Right atrium auricular region (tissue), 2 donors: ENCODE data around the gene JDP2. TPM values are rescaled to one million over a fixed set of nuclear protein-coding genes. Genes with fewer than 3 reads are reported as not detected.
A peak's percentile ranks its signal among the peaks of the same experiment; 100 is the strongest.
"Not testable (repeated sequence)": the region's sequence is repeated elsewhere in the genome, so short reads cannot be mapped to it uniquely, and the experiment has no call there.

Experiments used
- DNase-seq: peaks from one replicate; pipeline ENCODE4 v3.0.0-alpha.2; 2019; ENCODE audit warnings: low spot score
- H3K27ac ChIP-seq, 2 donors: fragments of 200-600 bp; sonication (generic); 1 replicate in 1 of 2; 2 replicates in 1 of 2; pipeline ENCODE4 v1.5.1; 2016 to 2019
- H3K27me3 ChIP-seq, 2 donors: fragments of 200-600 bp; sonication (generic); one replicate each; pipeline versions ENCODE4 v1.5.1 to v1.6.0; 2017 to 2019
- H3K36me3 ChIP-seq: fragments of 200-600 bp; sonication (generic); one replicate; pipeline ENCODE4 v1.5.1; 2016
- H3K4me1 ChIP-seq, 2 donors: fragments of 200-600 bp; sonication (generic); one replicate each; pipeline versions ENCODE4 v1.5.1 to v1.6.0; 2017 to 2019
- H3K4me3 ChIP-seq, 2 donors: fragments of 200-600 bp; sonication (generic); 1 replicate in 1 of 2; 2 replicates in 1 of 2; pipeline ENCODE4 v1.5.1; 2017 to 2019; ENCODE audit warnings: mild to moderate bottlenecking in 1 of 2, moderate library complexity in 1 of 2
- H3K9me3 ChIP-seq, 2 donors: fragments of 200-600 bp; sonication (generic); one replicate each; pipeline ENCODE4 v1.5.1; 2019
- CTCF ChIP-seq, 2 donors: fragments of 200-600 bp; sonication (generic); IDR thresholded peaks; one replicate each; pipeline ENCODE4 v1.5.1; 2019; ENCODE audit warnings: antibody characterized with exemption in 2 of 2
- total RNA-seq, 2 donors: library from RNA; depleted of rRNA; stranded (reverse); fragments of >200 nt; gene quantifications; one replicate each; pipeline ENCODE4 v1.1.0, GENCODE V29; 2016

The JDP2 gene
- 10 to 100 TPM; 46.1 to 67.4 TPM for total RNA-seq

DNA sequence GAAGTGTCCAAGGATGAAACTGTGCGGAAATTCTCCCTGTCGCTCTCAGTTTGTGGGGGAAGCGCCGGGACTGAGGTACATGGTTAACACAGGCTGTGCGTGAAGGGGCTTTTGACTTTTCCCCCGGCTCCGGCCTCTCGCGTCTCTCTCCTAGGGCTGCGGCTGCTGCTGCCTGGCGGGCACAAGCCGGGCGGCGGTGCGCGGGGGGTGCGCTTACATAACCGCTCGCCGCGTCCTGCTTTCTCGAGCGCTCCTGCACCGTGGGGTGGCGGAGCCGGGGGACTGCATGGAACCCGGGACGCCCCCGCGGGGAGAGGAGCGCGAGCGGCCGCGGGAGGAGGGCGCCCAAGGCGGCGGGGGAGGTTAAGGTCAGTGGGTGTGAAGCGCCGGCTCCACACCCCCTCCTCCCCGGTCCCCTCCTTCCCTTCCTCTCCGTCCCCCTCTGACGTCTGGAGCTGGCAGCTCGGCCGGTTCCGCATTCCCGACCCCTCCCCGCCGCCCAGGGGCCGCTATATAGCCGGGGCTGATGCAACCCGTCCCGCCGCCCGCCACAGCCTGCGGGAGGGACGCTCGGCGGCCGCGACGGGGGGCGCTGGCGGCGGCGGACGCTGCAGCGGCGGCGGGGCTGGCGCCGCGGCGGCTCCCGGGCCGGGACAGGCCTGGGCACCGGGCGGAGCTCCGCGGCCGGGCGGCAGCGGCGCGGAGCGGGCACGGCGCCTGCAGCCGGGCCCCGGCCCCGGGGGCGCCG, at the start of gene JDP2:
JDP2 (plus strand) TSS at position 541 of the 748 bp plus-strand sequence. CDS start 9,899 bp downstream, outside the sequence.
- Histone ChIP-seq H3K27ac (peak within 1 kb of the TSS; percentile 91 to 94), H3K36me3 (peaks cover 11% of the 10 kb centered on the region), H3K4me1 (peaks cover 0 to 54% of the 10 kb centered on the region in 2 donors), H3K4me3 (peak within 1 kb of the TSS; percentile 72 to 78), H3K9me3 (peaks cover 0 to 7% of the 10 kb centered on the region in 2 donors), H3K27me3 (no peaks in the 10 kb centered on the region)
- peak; percentile 96 for DNase-seq
- peak in 1 of 2 donors; percentile 46 for TF ChIP-seq CTCF (IDR thresholded peaks at IDR 0.05)

DNA sequence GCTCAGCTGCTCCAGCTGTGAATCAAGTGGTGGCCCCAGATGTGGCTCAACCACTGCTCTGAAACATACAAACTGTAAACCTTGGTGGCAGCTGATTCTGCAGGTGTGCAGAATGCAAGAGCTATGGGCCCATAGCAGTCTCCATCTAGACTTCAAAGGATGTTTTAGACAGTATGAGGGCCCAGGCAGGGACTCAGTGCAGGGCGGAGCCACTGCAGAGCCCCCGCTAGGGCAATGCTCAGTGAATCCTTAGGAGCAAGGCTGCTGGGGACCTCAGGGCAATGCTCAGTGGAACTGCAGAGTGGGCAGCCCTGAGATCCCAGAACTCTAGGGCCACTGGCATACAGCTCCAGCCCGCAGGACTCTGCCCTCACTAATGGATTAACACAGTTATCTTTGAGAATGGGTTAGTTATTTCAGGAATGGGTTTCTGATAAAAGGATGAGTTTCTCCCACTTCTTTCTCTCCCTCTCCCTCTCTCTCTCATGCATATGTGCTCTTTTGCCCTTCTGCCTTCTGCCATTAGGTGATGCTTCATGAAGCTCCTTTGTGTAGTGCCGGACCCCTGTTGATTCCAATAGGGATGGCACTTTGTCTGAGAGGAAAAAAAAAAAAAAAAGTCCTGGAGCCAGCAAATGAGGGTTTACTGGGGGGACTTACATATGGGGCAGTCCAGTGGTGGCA, 48.4 kb upstream of the JDP2 start:
- H3K36me3 ChIP-seq, result no peaks in the 10 kb centered on the region
- no peak for DNase-seq
- no peak overlapping the region for H3K4me3 ChIP-seq
- H3K27ac ChIP-seq, result no peak overlapping the region
- H3K9me3 ChIP-seq, result no peaks in the 10 kb centered on the region
- no peaks in the 10 kb centered on the region for H3K4me1 ChIP-seq
- no peaks in the 10 kb centered on the region for H3K27me3 ChIP-seq
- no peak for TF ChIP-seq CTCF (IDR thresholded peaks at IDR 0.05)

GRCh38 chr14:75379930-75380270, 47.9 kb upstream of the JDP2 start:
- Histone ChIP-seq H3K27ac (no peak overlapping the region), H3K9me3 (no peaks in the 10 kb centered on the region), H3K4me3 (no peak overlapping the region), H3K27me3 (no peaks in the 10 kb centered on the region), H3K36me3 (no peaks in the 10 kb centered on the region), H3K4me1 (no peaks in the 10 kb centered on the region)
- no peak for TF ChIP-seq CTCF (IDR thresholded peaks at IDR 0.05)
- no peak for DNase-seq

DNA sequence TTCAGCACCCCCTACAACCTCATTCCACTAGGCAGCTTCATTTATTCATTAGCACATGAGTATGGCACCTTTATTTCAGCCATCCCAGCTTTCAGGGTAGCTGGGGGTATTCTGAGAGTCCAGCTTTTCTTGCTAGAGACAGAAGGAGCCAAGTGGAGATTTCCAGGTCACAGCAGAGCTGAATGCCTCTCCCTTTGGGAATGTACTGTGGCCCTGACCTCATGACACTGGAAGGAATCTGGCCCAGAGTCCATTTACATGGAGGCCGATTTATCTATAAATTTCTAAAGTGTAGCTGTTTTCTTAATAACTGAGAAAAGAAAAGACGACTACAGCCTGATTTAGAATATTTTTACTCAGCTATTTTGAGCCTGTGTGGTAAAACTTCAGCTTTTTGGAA, 47.2 kb upstream of the JDP2 start:
- no peak for TF ChIP-seq CTCF (IDR thresholded peaks at IDR 0.05)
- no peak overlapping the region for H3K27ac ChIP-seq

DNA sequence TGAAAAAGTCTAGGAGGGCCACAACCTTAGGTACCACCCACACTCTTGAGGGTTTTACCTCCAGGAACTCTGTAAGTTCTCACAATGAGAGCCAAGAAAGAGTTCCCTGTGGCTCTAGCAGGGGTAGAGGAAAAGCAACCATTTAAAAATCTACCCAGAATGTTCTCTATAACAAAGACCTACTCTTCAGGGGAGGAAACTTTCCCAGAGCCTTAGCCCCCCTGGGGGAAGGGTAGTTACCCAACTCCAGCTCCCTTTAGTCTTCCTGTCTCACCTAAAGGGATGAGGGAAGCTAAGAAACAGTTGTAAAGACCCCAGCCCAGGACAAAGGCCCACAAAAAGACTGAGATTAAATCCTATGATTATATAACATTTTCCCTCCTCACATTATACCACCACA, 46.2 kb upstream of the JDP2 start:
- Histone ChIP-seq H3K27me3 (no peaks in the 10 kb centered on the region), H3K36me3 (no peaks in the 10 kb centered on the region), H3K4me1 (no peaks in the 10 kb centered on the region), H3K27ac (no peak overlapping the region), H3K9me3 (no peaks in the 10 kb centered on the region), H3K4me3 (no peak overlapping the region)
- TF ChIP-seq CTCF (IDR thresholded peaks at IDR 0.05), result no peak
- DNase-seq, result no peak

More for the DNA sequence above, 47.2 kb upstream of the JDP2 start:
- Histone ChIP-seq H3K4me1 (no peaks in the 10 kb centered on the region), H3K4me3 (no peak overlapping the region), H3K9me3 (no peaks in the 10 kb centered on the region), H3K36me3 (no peaks in the 10 kb centered on the region), H3K27me3 (no peaks in the 10 kb centered on the region)
- DNase-seq, result no peak

GRCh38 chr14:75383219-75383618, 44.6 kb upstream of the JDP2 start:
- not testable (repeated sequence) for H3K27ac ChIP-seq, H3K9me3 ChIP-seq, H3K4me1 ChIP-seq, H3K4me3 ChIP-seq, H3K27me3 ChIP-seq, H3K36me3 ChIP-seq, DNase-seq
